ENCODE data around the gene MSL1.

MSL1 gene

GRCh38 chr17:40151414-40151963, 29.7 kb downstream of the MSL1 start:
- Histone ChIP-seq H4K20me1 (peaks cover 42 to 94% (median 79%) of the 10 kb centered on the region in 11 experiments; a peak in 20 of 22 replicates), H3K4me1 (peaks cover 20 to 43% (median 36%) of the 10 kb centered on the region in 10 experiments), H3K9me3 (replicated peaks in 1 of 11) (no peaks in the 10 kb centered on the region), H3K36me3 (peaks cover 81 to 100% (median 92%) of the 10 kb centered on the region in 11 experiments), H3K9ac (peak overlapping the region in 8 of 11 experiments; percentile 8 to 57 (median 31); a peak in 9 of 22 replicates), H3K27ac (peak overlapping the region in 5 of 11 experiments; percentile 14 to 40 (median 30); a peak in 7 of 22 replicates), H3K4me2 (peak overlapping the region; percentile 61 to 90 (median 73)), H3K4me3 (peak overlapping the region in 2 of 10 experiments; percentile 14 to 17; a peak in 2 of 20 replicates), H3K27me3 (no peaks in the 10 kb centered on the region)
- TF ChIP-seq Cebpa-rat (IDR thresholded peaks at IDR 0.05): no peak

GRCh38 chr17:40153603-40154236, 31.9 kb downstream of the MSL1 start:
- H3K27ac ChIP-seq: peak overlapping the region in 4 of 11 experiments; percentile 2 to 39 (median 22); a peak in 2 of 22 replicates
- no peak for TF ChIP-seq Cebpa-rat (IDR thresholded peaks at IDR 0.05)
- no peak overlapping the region for H3K4me3 ChIP-seq
- peaks cover 20 to 63% (median 48%) of the 10 kb centered on the region in 10 experiments for H3K4me1 ChIP-seq
- H3K9ac ChIP-seq: no peak overlapping the region
- H4K20me1 ChIP-seq: peaks cover 43 to 93% (median 73%) of the 10 kb centered on the region in 11 experiments; a peak in 21 of 22 replicates
- no peaks in the 10 kb centered on the region for H3K9me3 ChIP-seq (replicated peaks in 1 of 11)
- H3K27me3 ChIP-seq: no peaks in the 10 kb centered on the region
- peaks cover 64 to 100% (median 80%) of the 10 kb centered on the region in 11 experiments for H3K36me3 ChIP-seq
- peak overlapping the region in 6 of 11 experiments; percentile 11 to 47 (median 24); a peak in 7 of 22 replicates for H3K4me2 ChIP-seq

DNA sequence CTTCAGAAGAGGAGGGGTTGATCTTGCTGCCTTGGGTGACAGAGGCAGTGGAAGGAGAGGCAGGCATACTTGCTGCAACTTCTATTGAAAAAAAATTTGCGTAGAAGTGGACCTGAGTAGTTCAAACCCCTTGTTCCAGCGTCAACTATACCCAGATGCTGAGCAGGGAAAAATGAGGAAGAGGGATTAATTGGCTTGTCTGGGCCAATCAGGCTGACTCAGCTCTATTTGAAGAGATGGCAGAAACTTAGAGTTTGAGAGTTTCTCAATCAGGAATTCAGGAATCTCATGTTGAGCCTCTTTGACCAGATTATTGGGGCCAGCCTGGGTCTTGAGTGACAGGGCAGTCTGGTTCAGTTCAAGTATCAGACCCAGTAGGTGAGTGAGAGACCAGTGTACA, 36.2 kb downstream of the MSL1 start:
- peaks cover 74 to 100% (median 83%) of the 10 kb centered on the region in 11 experiments for H3K36me3 ChIP-seq

DNA sequence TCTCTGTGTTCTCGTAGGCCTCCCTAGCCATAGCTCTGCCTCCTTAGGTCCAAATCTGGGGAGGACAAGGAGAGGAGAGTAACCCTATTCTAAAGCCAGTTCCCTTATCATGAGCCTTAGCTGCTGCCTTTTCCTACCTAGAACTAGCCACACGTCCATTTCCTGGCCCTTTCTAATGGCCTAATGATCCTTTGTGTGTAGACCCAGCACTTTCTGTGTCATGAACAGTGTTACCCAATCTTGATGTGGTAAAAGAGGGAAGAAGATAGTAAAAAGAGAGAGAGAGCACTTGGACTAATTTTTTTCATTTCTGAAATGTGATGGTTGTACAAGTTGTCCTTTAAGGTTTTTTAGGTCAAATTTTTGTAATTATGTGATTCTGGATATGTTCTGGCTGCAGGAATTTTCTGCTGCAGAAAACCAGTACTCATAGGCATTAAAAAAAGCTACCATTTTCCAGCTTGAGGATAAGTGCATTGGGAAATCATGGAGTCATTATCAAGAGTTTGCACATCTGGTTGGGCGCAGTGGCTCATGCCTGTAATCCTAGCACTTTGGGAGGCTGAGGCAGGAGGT, 36.8 kb downstream of the MSL1 start:
- 0 out of 22 replicates have a peak overlapping the region, but pooled peaks of 1 of the 11 experiments have one; percentile 8 for H3K9ac ChIP-seq
- peaks cover 74 to 100% (median 83%) of the 10 kb centered on the region in 11 experiments for H3K36me3 ChIP-seq
- H3K27me3 ChIP-seq: no peaks in the 10 kb centered on the region
- TF ChIP-seq Cebpa-rat (IDR thresholded peaks at IDR 0.05): no peak
- H3K27ac ChIP-seq: peak overlapping the region in 8 of 11 experiments; percentile 29 to 60 (median 48); a peak in 15 of 22 replicates
- H3K4me3 ChIP-seq: no peak overlapping the region
- H3K4me1 ChIP-seq: peaks cover 0 to 29% (median 16%) of the 10 kb centered on the region in 10 experiments; a peak in 15 of 20 replicates
- H4K20me1 ChIP-seq: peaks cover 28 to 92% (median 61%) of the 10 kb centered on the region in 11 experiments; a peak in 21 of 22 replicates
- H3K4me2 ChIP-seq: peak overlapping the region in 7 of 11 experiments; percentile 4 to 92 (median 70); a peak in 12 of 22 replicates
- H3K9me3 ChIP-seq (replicated peaks in 1 of 11): no peaks in the 10 kb centered on the region

More for the DNA sequence above, 36.2 kb downstream of the MSL1 start:
- TF ChIP-seq Cebpa-rat (IDR thresholded peaks at IDR 0.05): no peak
- Histone ChIP-seq H3K9ac (no peak overlapping the region), H3K27ac (peak overlapping the region in 8 of 11 experiments; percentile 29 to 60 (median 48); a peak in 15 of 22 replicates), H4K20me1 (peaks cover 28 to 90% (median 62%) of the 10 kb centered on the region in 11 experiments; a peak in 21 of 22 replicates), H3K4me3 (0 out of 20 replicates have a peak overlapping the region, but pooled peaks of 1 of the 10 experiments have one; percentile 9), H3K4me2 (peak overlapping the region in 7 of 11 experiments; percentile 4 to 92 (median 70); a peak in 12 of 22 replicates), H3K9me3 (replicated peaks in 1 of 11) (no peaks in the 10 kb centered on the region), H3K4me1 (peaks cover 0 to 34% (median 19%) of the 10 kb centered on the region in 10 experiments; a peak in 15 of 20 replicates), H3K27me3 (no peaks in the 10 kb centered on the region)

DNA sequence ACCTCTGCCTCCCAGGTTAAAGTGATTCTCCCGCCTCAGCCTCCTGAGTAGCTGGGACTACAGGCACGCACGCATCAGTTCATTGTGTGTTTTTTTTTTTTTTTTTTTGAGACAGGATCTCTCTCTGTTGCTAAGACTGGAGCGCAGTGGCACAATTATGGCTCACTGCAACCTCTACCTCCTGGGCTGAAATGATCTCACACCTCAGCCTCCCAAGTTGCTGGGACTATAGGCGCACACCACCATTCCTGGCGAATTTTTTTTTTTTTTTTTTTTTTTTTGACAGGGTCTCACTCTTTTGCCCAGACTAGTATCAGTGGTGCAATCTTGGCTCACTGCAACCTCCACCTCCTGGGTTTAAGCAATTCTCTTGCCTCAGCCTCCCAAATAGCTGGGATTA, 37.7 kb downstream of the MSL1 start:
- Histone ChIP-seq H3K27ac (no peak overlapping the region), H4K20me1 (peaks cover 32 to 91% (median 59%) of the 10 kb centered on the region in 11 experiments; a peak in 21 of 22 replicates), H3K4me3 (no peak overlapping the region), H3K27me3 (no peaks in the 10 kb centered on the region), H3K4me2 (no peak overlapping the region), H3K4me1 (peaks cover 0 to 23% (median 13%) of the 10 kb centered on the region in 10 experiments; a peak in 15 of 20 replicates), H3K36me3 (peaks cover 75 to 100% (median 83%) of the 10 kb centered on the region in 11 experiments), H3K9me3 (replicated peaks in 1 of 11) (no peaks in the 10 kb centered on the region), H3K9ac (no peak overlapping the region)
- TF ChIP-seq Cebpa-rat (IDR thresholded peaks at IDR 0.05): no peak

- no peaks in the 10 kb centered on the region for H3K27me3 ChIP-seq
- H3K9ac ChIP-seq: peak overlapping the region in 2 of 11 experiments; percentile 6 to 15; a peak in 2 of 22 replicates
- H3K36me3 ChIP-seq: peaks cover 95 to 100% (median 100%) of the 10 kb centered on the region in 11 experiments
- H3K4me3 ChIP-seq: no peak overlapping the region
- no peak for TF ChIP-seq Cebpa-rat (IDR thresholded peaks at IDR 0.05)
- H3K9me3 ChIP-seq (replicated peaks in 1 of 11): no peaks in the 10 kb centered on the region
- no peak overlapping the region for H3K4me2 ChIP-seq
- peaks cover 0 to 59% (median 40%) of the 10 kb centered on the region in 11 experiments; a peak in 17 of 22 replicates for H4K20me1 ChIP-seq
- no peak overlapping the region for H3K27ac ChIP-seq
- no peaks in the 10 kb centered on the region for H3K4me1 ChIP-seq
Observed at GRCh38 chr17:40167685-40168261, 46.0 kb downstream of the MSL1 start.

GRCh38 chr17:40168262-40168832, 46.6 kb downstream of the MSL1 start:
- H3K27ac ChIP-seq: no peak overlapping the region
- H3K4me2 ChIP-seq: no peak overlapping the region
- peak overlapping the region in 3 of 11 experiments; percentile 6 to 15 (median 14); a peak in 2 of 22 replicates for H3K9ac ChIP-seq
- H3K36me3 ChIP-seq: peaks cover 94 to 100% (median 100%) of the 10 kb centered on the region in 11 experiments
- H4K20me1 ChIP-seq: peaks cover 0 to 58% (median 38%) of the 10 kb centered on the region in 11 experiments; a peak in 17 of 22 replicates
- no peak for TF ChIP-seq Cebpa-rat (IDR thresholded peaks at IDR 0.05)
- H3K4me3 ChIP-seq: no peak overlapping the region
- H3K4me1 ChIP-seq: no peaks in the 10 kb centered on the region
- no peaks in the 10 kb centered on the region for H3K27me3 ChIP-seq
- no peaks in the 10 kb centered on the region for H3K9me3 ChIP-seq (replicated peaks in 1 of 11)

DNA sequence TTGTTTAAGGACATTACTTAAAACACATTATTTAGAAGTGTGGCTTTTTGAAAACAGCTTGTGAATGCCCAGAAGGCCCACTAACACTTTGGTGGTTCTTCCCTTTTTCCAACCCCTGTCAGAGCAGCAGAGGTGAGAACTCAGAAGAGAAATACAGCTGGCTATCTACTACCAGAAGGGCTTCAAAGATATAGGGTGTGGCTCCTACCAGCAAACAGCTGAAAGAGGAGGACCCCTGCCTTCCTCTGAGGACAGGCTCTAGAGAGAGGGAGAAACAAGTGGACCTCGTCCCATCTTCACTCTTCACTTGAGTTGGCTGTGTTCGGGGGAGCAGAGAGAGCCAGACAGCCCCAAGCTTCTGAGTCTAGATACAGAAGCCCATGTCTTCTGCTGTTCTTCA, 48.6 kb downstream of the MSL1 start:
- Histone ChIP-seq H3K4me1 (peaks cover 0 to 5% (median 0%) of the 10 kb centered on the region in 10 experiments; a peak in 1 of 20 replicates), H4K20me1 (peaks cover 0 to 52% (median 26%) of the 10 kb centered on the region in 11 experiments; a peak in 17 of 22 replicates), H3K27ac (no peak overlapping the region), H3K9me3 (replicated peaks in 1 of 11) (no peaks in the 10 kb centered on the region), H3K4me3 (no peak overlapping the region), H3K9ac (peak overlapping the region in 2 of 11 experiments; percentile 9 to 38; a peak in 2 of 22 replicates), H3K4me2 (no peak overlapping the region), H3K36me3 (peaks cover 91 to 100% (median 100%) of the 10 kb centered on the region in 11 experiments), H3K27me3 (no peaks in the 10 kb centered on the region)
- TF ChIP-seq Cebpa-rat (IDR thresholded peaks at IDR 0.05): no peak
